ENCODE data around the gene ULK4.

DNA sequence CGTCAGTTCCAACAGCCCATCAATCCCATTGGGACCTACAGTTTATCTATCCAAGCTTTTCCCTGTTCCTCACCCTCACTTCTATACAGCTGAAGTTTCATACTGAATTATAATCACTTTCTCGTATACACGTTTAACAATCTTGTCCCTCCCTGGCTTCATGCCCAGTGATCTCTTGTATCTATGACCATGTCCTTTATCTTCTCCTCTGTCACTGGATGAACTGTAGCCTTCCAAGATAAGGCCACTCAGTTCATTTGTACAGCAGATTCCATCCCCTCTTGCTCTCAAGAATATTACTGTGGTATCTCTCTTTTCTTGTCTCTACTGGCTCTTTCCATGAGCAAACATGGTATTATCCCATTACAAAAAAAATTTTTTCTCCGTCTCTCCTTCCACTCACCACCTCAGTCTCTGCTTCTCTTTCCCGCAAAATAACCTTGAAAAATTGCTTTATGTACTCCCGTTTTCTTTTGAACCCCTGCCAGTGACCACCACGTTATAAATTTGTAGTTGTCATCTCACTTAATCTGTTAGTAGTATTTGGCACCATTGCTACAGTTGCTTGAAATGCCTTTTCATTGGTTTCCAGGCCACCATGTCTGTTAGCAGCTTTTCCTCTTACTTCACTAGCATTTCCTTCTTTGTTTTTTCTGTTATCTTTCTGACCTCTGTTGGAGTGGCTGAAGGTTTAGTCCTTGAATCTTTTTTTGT is 753.2 kb downstream of the ULK4 start:
- TF ChIP-seq, protein P1, sequence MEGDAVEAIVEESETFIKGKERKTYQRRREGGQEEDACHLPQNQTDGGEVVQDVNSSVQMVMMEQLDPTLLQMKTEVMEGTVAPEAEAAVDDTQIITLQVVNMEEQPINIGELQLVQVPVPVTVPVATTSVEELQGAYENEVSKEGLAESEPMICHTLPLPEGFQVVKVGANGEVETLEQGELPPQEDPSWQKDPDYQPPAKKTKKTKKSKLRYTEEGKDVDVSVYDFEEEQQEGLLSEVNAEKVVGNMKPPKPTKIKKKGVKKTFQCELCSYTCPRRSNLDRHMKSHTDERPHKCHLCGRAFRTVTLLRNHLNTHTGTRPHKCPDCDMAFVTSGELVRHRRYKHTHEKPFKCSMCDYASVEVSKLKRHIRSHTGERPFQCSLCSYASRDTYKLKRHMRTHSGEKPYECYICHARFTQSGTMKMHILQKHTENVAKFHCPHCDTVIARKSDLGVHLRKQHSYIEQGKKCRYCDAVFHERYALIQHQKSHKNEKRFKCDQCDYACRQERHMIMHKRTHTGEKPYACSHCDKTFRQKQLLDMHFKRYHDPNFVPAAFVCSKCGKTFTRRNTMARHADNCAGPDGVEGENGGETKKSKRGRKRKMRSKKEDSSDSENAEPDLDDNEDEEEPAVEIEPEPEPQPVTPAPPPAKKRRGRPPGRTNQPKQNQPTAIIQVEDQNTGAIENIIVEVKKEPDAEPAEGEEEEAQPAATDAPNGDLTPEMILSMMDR (IDR thresholded peaks at IDR 0.05), result no peak
- TF ChIP-seq POLR2A (IDR thresholded peaks at IDR 0.05), result no peak

All from lower leg skin (tissue), 3 donors.